Left hindlimb (tissue), 1 donor: Measurements from ENCODE around the gene IFI35.
A peak's percentile ranks its signal among the peaks of the same experiment; 100 is the strongest.
"Not testable (repeated sequence)": the region's sequence is repeated elsewhere in the genome, so short reads cannot be mapped to it uniquely, and the experiment has no call there.

ENCODE experiments used
- DNase-seq: peaks from one replicate; pipeline ENCODE4 v3.0.0-alpha.2; 2018

IFI35 gene

GRCh38 chr17:43006639-43007551 lies at the start of gene IFI35:
Gene IFI35, plus strand, starts transcription at chr17:43006784. Its CDS starts 164 bp downstream, at chr17:43006948.
- DNase-seq = peak; percentile 85

- peak; percentile 92 for DNase-seq
These were observed 42.2 kb upstream of the IFI35 start, which contains the start of gene AARSD1 for GRCh38 chr17:42964161-42964932. Gene AARSD1, minus strand, starts transcription at chr17:42964454. Its CDS starts 14 bp downstream, at chr17:42964440.

- no peak for DNase-seq
These were observed 38.7 kb upstream of the IFI35 start for GRCh38 chr17:42967925-42968324.

- DNase-seq = no peak
These were observed 37.5 kb upstream of the IFI35 start for GRCh38 chr17:42969001-42969581.

- no peak for DNase-seq
These were observed 35.0 kb upstream of the IFI35 start for GRCh38 chr17:42971589-42971988.

GRCh38 chr17:42973323-42973722 lies 33.3 kb upstream of the IFI35 start:
- DNase-seq = not testable (repeated sequence)

GRCh38 chr17:42975265-42975664 lies 31.3 kb upstream of the IFI35 start:
- DNase-seq = no peak

- DNase-seq = not testable (repeated sequence)
These were observed 30.9 kb upstream of the IFI35 start for GRCh38 chr17:42975701-42976100.

- peak; percentile 65 for DNase-seq
These were observed 26.9 kb upstream of the IFI35 start, which contains the start of gene PTGES3L for GRCh38 chr17:42979511-42980273. Gene PTGES3L, minus strand, starts transcription at chr17:42980080. Its CDS starts 27 bp downstream, at chr17:42980053.

GRCh38 chr17:42980274-42980765 lies 26.3 kb upstream of the IFI35 start, which contains the start of gene RUNDC1:
Gene RUNDC1, plus strand, starts transcription at chr17:42980565. Its CDS starts 12 bp downstream, at chr17:42980577.
- DNase-seq = peak; percentile 90

- DNase-seq = no peak
These were observed 25.7 kb upstream of the IFI35 start for GRCh38 chr17:42980766-42981397.

GRCh38 chr17:42982266-42982665 lies 24.3 kb upstream of the IFI35 start:
- DNase-seq = no peak

GRCh38 chr17:42985225-42985624 lies 21.4 kb upstream of the IFI35 start:
- DNase-seq = no peak

- no peak for DNase-seq
These were observed 17.4 kb upstream of the IFI35 start for GRCh38 chr17:42989141-42989540.

GRCh38 chr17:42989726-42990652 lies 16.6 kb upstream of the IFI35 start:
- DNase-seq = no peak

- DNase-seq = no peak
These were observed 15.1 kb upstream of the IFI35 start for GRCh38 chr17:42991471-42991870.

- no peak for DNase-seq
These were observed 13.7 kb upstream of the IFI35 start for GRCh38 chr17:42992872-42993271.

- not testable (repeated sequence) for DNase-seq
These were observed 12.7 kb upstream of the IFI35 start for GRCh38 chr17:42993913-42994312.

GRCh38 chr17:42997390-42997983 lies 9.1 kb upstream of the IFI35 start:
- no peak for DNase-seq
